ENCODE data around the gene CTSC.

Gene CTSC

DNA sequence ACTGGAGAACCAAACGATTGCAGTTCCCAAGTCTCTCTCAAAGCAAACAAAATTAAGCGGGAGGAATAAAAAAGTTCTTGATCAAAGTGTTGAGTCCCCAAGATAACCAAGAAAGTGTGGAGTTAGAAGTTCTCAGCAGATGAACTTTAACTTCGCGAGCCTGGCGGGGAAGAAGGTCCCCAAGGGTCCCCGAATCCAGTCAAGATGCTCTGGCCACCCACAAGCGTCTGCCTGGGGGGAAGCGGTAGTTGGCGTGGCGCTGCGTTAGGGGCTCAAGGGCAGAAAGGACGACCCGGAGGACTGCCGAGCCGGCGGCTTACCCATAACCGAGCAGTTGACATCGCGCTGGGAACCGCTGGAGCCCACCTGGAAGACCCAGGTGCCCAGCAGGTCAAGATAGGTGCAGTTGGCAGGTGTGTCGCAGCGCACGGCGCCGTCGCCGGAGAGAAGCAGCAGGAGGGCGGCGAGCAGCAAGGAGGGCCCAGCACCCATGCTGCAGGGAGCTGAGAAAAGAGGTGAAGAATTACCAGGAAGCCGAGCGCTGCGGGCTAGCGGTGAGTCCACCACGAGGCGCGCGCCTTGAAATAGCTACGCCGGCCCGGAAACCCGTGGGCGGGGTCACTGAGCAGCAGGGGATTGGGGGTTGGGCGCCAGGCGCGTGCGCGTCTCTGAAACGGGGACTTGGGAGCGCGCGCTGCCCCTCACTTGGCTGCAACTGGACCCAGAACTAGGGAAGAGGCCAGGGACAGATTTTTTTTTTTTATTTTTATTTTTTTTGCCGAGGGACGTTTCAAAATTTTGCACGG lies at the start of gene CTSC:
Gene CTSC, minus strand, starts transcription at position 556 of the 806 bp plus-strand sequence. Its CDS starts 64 bp downstream, at position 492.
- DNase-seq (ENCODE audit: low spot score) = peak; percentile 61

DNA sequence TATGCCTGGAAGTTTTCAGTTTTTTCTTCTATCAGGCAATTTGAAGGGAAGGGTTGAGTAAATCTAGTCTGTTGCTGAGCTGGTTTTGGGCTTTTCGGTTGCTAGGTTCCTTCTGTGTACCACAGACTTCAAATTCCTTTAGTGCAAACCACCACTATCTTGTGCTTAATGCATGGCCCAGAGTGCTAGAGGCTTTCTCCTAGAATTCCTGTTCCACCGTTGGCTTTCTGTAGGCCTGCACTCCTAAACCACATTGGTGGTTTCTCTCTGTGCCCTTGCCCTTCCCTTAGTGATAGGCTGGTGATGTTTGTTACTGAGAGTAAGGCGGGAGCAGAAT lies 47.1 kb upstream of the CTSC start:
- DNase-seq (ENCODE audit: low spot score) = no peak

DNA sequence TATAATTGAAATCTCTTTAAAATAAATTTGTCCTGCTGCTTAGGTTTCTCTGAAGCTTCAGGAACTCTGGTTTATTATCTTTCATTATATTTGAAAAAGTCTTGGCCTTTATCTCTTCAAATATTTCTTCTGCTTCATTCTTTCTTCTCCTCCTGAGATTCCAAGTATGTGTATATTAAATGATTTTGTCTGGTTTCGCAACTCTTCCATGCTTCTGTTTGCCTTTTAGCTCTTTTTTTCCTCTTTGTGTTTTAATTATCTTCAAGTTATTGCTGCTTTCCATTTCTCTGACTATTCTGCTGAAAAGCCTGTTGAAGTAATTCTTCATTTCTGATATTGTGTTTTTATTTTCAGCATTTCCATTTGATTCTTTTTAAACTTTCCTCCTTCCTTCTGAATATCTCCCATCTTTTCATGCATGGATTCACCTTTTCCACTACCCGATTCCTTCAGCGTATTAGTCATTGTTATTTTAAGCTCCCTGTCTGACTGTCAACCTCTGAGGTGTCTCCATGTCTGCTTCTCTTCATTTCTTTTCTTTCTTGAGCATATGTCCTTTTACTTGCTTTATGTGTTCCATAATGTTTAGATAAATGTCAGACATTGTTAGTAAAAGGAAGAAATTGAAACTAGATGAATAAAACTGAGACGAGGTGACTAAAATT lies 46.6 kb upstream of the CTSC start:
- DNase-seq (ENCODE audit: low spot score) = no peak

DNA sequence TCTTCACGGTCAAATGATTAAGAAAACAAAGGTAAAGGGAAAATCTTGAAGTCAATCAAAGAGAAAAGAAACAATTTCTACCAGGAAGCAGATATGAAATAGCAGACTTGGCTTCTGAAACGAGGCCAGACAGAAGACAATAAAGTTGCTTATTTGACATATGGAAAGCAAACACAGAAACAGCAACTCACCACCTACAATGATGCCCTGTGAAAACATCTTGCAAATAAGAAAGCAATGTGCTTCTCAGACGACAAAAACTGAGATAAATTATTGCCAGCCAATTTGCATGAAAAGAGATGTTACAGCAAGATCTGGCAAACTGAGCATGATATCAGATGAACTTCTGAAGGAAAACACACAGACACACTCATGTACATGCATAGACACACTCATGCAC lies 45.9 kb upstream of the CTSC start:
- DNase-seq (ENCODE audit: low spot score) = no peak

DNA sequence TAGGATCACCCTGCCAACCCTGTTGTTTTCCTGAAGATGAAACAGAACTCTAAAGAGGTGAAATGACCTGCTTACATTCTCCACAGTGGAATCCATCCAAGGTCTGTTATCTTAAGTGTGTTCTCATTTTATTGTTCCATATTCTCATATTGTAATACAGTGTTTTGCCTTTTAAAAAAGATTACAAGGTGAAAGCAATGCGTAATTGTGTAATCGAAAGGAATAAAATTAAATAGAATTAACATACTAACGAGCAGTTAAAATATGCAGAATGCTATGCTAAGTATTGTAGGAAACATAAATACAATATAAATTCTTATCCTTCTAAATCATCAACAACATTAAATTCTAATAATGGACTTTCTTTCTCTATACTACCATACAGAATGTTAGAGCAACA lies 41.6 kb upstream of the CTSC start:
- DNase-seq (ENCODE audit: low spot score) = no peak

DNA sequence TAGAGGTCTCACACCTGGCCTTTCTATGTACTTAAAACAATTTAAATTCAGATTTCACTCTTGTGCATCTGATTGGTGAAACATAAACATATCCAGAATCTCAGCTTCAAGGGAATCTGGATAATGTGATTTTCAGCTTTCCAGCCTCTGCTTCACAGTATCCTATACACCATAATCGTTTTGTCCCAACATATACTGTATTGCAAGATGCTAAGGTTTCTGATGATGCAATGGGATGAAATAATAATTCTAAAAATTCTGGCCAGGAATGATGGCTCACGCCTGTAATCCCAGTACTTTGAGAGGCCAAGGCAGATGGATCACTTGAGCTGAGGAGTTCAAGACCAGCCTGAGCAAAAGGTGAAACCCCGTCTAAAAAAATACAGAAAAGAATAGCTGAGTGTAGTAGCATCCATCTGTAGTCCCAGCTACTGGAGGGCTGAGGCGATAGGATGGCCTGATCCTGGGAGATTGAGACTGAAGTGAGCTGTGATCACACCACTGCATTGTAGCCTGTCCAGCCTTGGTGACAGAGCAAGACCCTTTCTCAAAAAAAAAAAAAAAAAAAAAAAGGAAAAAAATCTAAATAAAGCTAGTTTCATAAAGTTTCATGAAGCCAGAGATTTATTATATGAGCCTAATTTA lies 41.0 kb upstream of the CTSC start:
- no peak for DNase-seq (ENCODE audit: low spot score)

DNA sequence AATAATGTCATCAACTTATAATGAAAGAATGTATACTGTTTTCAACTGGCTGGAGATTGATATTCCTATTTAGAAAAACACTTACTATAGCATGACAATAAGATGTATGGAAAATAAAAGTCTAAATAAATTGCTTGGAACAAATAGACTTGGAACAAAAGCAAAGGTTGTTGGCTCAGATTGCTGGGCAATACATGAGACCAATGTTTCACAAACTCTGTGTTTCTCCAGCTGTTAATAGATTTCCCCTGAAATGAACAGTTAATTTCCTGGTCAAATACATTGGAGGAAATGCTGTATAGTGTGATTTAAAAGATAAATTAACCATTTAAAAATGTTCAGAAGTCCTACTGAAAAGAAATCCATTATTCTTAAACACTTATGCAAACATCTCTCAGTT lies 40.1 kb upstream of the CTSC start:
- no peak for DNase-seq (ENCODE audit: low spot score)

DNA sequence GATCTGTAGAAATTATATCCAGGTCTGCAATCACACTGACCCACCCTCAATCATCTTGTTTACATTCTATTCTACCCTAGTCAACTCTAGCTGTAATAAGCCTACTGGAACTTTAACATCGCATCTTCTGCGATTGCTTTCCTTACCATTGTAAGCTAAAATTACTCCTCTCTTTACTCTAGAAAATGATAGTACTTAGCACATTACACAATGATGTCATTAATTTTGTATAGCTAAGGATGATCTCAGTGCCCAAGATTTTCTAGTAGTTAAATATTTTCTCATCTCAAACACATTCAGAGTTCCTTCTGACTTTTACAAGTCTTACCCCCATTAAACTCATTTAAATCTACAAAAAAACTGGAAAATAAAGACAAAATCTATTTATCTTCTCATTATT lies 39.6 kb upstream of the CTSC start:
- no peak for DNase-seq (ENCODE audit: low spot score)

DNA sequence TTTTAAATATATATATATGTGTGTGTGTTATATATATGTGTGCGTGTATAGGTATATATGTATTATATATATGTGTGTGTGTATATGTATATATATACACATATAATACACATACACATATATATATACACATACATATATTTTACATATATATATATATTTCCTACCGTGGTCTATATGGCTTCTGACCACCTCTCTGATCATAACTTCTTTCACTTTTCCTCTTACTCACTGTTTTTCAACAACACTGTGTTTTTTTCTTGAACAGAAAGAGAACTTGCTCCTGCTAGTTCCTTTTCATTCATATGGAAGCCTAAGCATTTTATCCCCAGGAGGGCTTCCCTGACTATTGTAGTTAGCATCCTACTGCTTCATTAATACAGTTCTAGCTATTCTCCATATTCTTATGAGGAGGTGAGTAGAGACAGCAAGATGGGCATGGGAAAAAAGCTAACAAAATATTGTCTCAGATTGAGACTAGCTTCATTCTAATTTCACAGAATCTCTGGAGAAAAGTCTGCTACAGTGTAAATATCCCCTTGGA lies 38.5 kb upstream of the CTSC start:
- no peak for DNase-seq (ENCODE audit: low spot score)

DNA sequence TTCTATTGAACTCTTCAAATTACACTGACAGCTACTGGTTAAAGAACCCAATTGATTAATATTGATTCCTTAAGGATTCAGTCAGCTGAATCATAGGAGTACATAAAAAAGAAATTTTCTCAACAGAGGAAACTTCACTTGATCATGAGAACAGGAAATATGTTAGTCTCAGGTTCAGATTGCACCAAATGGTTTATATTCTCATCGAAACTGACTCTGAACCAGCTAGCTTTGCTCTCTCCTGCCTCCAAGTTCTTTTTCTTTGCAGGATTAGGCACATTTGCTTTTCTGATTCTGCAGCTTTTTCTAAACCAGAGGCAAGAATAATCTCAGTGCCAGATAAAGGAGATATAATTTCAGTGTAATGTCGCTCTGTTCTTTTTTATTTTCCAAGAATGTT lies 33.2 kb upstream of the CTSC start:
- no peak for DNase-seq (ENCODE audit: low spot score)

DNA sequence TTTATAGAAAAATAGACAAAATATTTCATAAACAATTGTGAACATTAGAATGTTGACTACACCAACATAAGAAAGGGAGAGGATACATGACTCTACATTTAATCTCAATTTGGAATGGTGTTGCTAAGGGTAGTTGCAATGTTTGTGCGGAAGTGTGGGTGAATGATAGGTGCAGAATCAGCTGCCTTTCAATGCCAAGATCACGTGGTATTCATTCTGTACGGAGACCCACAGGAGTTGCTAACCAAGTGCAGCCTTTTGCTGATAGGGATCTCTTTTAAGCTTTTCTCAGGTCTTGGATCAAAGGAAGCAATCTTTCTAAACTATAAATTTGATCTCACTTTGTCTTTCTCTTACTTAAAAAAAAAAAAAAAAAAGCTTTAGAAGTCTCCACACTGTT lies 29.8 kb upstream of the CTSC start:
- no peak for DNase-seq (ENCODE audit: low spot score)

DNA sequence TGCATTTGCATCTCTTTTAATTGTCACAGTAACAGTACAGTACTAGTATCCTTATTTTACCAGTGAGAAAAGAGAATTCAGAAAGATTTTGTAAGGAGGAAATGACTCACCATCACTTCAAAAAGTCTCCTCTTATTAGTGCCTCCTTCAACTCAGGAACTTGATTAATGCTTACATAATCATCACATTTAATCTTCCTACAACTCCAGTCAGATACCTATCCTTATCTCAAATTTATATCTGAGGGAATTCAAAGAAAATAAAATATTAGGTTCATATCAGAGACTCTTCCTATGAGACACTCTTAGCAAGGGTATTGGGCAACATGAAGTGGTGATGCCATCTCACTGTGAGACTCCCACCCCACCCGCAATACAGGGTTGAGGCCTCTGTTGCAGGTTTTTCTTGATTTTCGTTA lies 26.1 kb upstream of the CTSC start:
- DNase-seq (ENCODE audit: low spot score) = no peak

DNA sequence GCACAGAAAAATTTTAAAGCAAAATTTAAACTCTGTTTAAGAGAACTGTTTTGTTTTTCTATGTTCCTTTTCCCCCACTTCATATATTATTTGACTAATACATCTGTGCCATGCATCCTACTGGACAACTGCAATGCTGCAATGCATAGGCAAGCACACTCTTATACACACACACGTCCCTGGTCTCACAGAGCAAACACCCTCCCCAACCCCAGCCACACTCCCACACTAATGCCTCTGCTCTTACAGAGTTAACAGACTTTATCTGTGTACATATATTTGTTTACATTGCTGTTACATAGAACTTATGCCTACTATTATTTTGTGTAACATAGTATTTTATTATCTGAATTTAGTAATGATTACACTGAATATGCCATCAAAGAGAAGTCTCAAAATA lies 25.5 kb upstream of the CTSC start:
- DNase-seq (ENCODE audit: low spot score) = no peak

DNA sequence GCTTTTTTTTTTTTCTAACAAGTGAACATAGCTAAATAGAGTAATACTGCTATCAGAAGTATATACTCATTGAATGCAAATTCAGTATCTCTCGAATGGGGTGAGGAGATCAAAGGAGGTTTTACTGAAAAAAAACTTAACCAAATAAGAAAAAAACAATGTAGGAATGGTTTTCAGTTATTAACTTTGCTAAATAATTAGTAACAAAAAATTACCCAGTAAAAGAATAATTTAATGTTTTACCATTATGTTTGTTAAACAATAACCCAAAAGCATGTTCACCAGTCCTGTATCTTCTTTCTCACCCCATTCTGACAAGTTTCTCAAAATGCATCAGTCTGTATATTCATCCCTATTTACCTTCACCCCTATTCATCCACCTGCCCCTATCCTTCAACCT lies 22.6 kb upstream of the CTSC start:
- no peak for DNase-seq (ENCODE audit: low spot score)

DNA sequence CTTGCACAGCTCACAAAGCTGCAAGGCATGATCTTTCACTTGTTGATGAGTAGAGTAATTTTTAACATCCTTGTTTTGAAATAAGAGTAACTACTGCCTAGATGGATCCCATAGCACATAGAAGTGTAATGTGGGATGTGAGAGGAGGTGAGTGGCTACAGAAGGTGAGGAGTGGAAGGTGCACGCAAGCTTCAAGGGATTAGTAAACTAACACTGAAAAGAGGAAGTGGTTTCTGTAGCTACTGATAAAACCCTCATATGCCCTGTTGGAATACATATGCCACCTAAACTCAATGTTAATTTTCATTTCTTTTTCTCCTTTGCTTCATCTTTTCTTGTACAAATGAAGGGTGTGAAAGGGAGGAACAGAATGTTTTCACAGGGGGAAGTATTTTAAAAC lies 22.0 kb upstream of the CTSC start:
- no peak for DNase-seq (ENCODE audit: low spot score)

DNA sequence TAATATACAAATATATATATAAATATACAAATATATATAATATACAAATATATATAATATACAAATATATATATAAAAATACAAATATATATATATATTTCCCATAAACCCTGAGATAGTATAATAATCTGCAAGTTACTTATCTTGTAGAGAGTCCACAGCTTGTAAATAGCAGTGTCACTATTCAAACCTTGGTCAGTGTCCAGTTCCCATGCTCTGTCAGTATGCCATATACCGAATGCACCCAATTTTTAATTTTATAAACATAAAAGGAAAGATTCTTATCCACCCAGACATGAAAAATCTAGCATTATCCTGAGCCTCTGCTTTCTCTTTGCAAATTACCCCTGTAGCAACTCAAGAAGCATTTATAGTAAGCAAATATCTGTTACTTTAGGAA lies 21.6 kb upstream of the CTSC start:
- DNase-seq (ENCODE audit: low spot score) = no peak

DNA sequence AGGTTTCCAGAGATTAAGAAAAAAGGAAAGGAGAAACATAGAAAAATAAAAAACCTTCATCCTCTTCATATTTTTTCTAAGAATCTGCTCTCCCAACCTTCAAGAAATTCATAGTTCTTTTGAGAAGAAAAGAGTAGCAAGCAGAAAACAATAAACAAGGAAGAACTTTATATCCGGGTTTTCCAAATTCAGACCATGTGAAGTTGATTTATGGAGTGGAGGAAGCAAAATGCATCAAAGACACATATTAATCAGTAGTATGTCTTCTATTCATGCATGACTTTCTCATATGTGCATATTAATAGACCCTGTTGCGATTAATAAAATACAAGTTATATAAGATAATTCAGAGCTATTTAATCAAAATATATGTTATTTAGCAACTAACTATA lies 20.5 kb upstream of the CTSC start:
- no peak for DNase-seq (ENCODE audit: low spot score)

DNA sequence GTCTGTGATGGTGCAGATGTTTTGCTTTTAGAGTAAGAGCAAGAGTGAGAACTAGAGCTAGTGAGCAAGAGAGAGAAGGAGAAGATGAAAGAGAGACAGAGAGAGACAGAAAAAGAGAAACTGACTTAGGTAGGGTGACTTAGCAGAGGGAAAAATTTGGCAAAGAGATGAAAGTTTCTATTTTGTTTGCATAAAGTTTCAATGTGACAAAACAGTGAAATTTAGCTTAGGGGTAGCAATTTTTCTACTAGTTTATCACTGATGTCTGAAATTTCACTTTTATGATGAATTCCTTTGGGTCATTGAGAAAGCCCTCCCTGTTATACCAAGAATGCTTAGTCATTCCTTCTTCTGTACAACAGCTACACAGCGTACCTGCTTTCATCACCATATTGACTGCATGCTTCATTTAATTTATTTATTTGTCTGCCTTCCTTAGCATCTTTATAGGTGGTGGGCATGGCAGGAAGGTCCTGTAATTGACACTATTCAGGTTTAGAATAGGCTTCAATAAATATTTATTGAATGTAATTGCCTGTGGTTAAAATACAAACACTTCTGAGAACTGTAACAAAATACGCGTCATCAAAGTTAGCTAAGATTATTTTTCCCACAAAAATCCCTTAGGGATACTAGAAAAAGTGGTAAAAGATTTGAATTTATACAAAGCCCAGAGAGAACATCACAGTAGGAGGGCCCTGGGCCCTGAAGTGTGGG lies 19.9 kb upstream of the CTSC start:
- DNase-seq (ENCODE audit: low spot score) = no peak

DNA sequence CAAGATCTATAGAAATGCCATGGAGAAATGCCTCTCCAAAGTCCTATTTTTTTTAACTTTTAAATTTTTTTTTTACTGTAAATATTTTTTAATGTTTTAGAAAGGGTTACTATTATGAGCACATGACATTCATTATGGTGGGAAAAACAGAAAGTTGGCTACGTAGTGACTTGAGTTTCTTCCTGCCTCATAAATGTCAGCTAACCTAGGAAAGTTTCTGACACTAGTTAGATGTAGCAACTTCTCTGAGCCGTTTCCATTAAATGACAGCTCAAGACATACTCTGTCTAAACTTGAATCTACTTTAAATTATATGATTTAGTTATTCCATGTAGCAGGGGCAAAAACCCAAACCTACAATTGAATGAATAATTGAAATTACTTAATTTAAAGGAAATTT lies 18.4 kb upstream of the CTSC start:
- DNase-seq (ENCODE audit: low spot score) = no peak

DNA sequence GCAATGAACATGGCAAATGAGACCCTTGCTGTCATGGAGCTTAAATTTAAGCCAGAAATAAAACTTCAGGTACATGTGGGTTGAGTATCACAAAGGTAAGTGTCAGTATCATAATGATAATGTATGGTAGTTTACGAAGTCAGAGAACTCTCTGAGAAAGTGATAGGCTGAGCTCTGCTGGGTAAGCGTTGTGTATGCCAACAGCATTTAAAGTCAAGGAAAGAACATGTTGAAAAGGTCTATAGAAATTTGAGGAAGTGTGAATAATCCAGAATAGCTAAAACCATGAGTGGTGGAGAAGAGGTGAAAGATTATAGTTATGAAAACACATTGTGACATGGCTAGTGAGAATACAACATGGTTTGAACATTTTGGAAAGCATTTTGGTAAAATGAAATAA lies 17.4 kb upstream of the CTSC start:
- no peak for DNase-seq (ENCODE audit: low spot score)

DNA sequence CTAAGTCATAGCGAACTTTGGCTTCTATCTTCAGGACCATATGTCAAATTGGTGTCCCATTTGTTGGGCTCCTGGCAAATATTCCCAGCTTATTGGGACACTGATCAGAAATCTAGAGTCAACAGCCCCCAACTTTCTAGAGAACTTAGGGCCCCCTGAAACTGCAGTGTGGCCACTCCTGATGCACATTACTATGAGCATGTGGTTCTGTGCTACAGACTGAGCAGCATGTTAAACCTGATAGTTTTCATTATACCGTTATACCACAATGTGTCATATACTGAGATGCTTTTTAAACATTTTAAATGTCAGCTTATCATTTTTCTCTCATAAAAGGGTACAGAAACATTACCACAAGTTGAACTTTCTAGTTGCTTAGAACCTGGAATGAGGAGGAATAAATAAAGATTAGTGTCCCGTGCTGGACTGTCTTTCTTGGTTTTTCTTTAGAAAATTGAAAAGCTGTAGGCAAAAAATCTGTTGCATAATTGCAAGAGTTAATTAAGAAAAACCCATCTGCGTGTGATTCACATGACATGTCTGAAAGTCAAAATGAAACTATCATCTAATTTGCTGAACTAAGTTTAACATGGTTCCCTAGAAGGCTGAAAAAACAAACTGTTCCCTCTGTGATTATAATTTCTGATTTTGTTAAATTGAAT lies 16.4 kb upstream of the CTSC start:
- DNase-seq (ENCODE audit: low spot score) = no peak

DNA sequence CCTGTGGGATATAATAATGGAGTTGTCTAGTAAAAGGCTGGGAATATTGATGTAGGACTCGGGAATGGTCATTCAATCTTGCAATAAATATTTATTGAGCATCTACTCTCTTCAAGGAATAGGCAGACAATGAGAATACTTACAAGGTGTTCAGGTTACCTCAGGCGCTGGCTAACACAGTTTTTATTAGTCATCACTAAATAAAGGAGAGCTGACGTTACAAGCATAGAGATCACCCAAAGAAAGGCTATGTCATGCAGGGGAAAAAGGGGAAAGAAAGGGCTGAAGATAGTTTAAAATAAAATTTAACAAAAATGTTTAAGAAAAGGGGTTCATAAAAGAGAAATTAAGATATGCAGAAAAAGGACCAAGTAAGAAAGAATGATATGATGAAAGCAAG lies 15.8 kb upstream of the CTSC start:
- no peak for DNase-seq (ENCODE audit: low spot score)

All from globus pallidus (tissue), 1 donor.